K562 (cell line): ENCODE results near the gene CCDC3. TPM values are rescaled to one million over a fixed set of nuclear protein-coding genes. Genes with fewer than 3 reads are reported as not detected.
A peak's percentile ranks its signal among the peaks of the same experiment; 100 is the strongest.

Experiments
- ATAC-seq: fragments of 200-7000 bp; cut with Tn5 transposase; 3 replicates; pipeline ENCODE4 v1.9.1; 2020; ENCODE audit warnings: moderate library complexity
- BruUV-seq: library from RNA; stranded (reverse); fragments of 400-500 nt; replicated peaks from 2 replicates; lab custom pipeline; 2021; lab: Mats Ljungman, UMichigan
- CTCF ChIA-PET: fragments of 300-600 bp; formaldehyde crosslinking; extraction: SDS; loops from one replicate; lab custom pipeline; 2021; ENCODE audit warnings: low intra/inter-chr PET ratio; lab: Yijun Ruan, JAX
- POLR2A ChIA-PET: fragments of 300-600, 350-650 bp; sonication (Branson Sonifier 250); formaldehyde crosslinking; extraction: SDS; loops from one replicate; lab custom pipeline; 2021; ENCODE audit warnings: antibody characterized with exemption, inconsistent platforms; lab: Yijun Ruan, JAX
- DNase-seq, 4 experiments: peaks; one replicate each; pipeline versions ENCODE4 v3.0.0 to v3.0.0-alpha.2; 2011 to 2018; ENCODE audit warnings: low spot score in 3 of 4, mixed read lengths in 3 of 4; ENCODE audit errors: extremely low read depth in 1 of 4
- FAIRE-seq: peaks from 2 replicates; lab custom pipeline; 2011; peaks lifted over from hg19 to GRCh38; lab: Jason Lieb, UNC
- H2AFZ ChIP-seq: 2 replicates; pipeline ENCODE4 v1.6.0; 2011; ENCODE audit warnings: low read depth, low read length, control low read depth, inconsistent platforms
- H3K27ac ChIP-seq: fragments of 200-600 bp; 3 replicates; pipeline ENCODE4 v1.8.0; 2011; ENCODE audit warnings: low read depth, mild to moderate bottlenecking, control low read depth, inconsistent platforms, low read length, moderate library complexity, mixed read lengths; ENCODE audit errors: extremely low read depth
- H3K27me3 ChIP-seq, 2 experiments: fragments of 300-600 bp in 1 of 2; 2 replicates in 1 of 2; 3 replicates in 1 of 2; pipeline versions ENCODE4 v1.6.0 to v1.8.0; 2011; ENCODE audit warnings: inconsistent platforms in 2 of 2, low read length in 2 of 2, mild to moderate bottlenecking in 1 of 2, mixed read lengths in 1 of 2, moderate library complexity in 1 of 2; ENCODE audit not compliant: control insufficient read depth in 2 of 2, insufficient read depth in 2 of 2
- H3K36me3 ChIP-seq: fragments of 300-600 bp; 3 replicates; pipeline ENCODE4 v1.8.0; 2011; ENCODE audit warnings: mild to moderate bottlenecking, low read length, inconsistent platforms; ENCODE audit not compliant: control insufficient read depth, insufficient read depth
- H3K4me1 ChIP-seq, 2 experiments: fragments of 200-600 bp in 1 of 2; replicated peaks in 1 of 2; 2 replicates in 1 of 2; 3 replicates in 1 of 2; pipeline versions ENCODE4 v1.5.1 to v1.8.0; 2011; ENCODE audit warnings: inconsistent platforms in 2 of 2, low read length in 2 of 2, mild to moderate bottlenecking in 1 of 2, mixed read lengths in 1 of 2, moderate library complexity in 1 of 2; ENCODE audit not compliant: control insufficient read depth in 2 of 2, insufficient read depth in 2 of 2
- H3K4me2 ChIP-seq: 2 replicates; pipeline ENCODE4 v1.6.1; 2011; ENCODE audit warnings: low read length, control low read depth, inconsistent platforms, mixed read lengths; ENCODE audit not compliant: insufficient read depth
- H3K4me3 ChIP-seq: fragments of 200-600 bp; sonication (generic), shearing (Covaris generic); 2 replicates; pipeline ENCODE4 v1.5.1; 2016; ENCODE audit warnings: control low read depth, inconsistent platforms
- H3K79me2 ChIP-seq: fragments of 200-600 bp; 3 replicates; pipeline ENCODE4 v1.8.0; 2011; ENCODE audit warnings: low read length, inconsistent platforms; ENCODE audit not compliant: control insufficient read depth, insufficient read depth
- H3K9ac ChIP-seq, 2 experiments: 2 replicates each; pipeline versions ENCODE4 v1.6.0 to v1.6.1; 2011; ENCODE audit warnings: low read depth in 2 of 2, low read length in 2 of 2, control low read depth in 1 of 2, inconsistent platforms in 1 of 2, mild to moderate bottlenecking in 1 of 2, mixed read lengths in 1 of 2; ENCODE audit not compliant: insufficient read depth in 1 of 2
- H3K9me1 ChIP-seq: one replicate; pipeline ENCODE4 v1.6.0; 2011; ENCODE audit warnings: inconsistent platforms, mild to moderate bottlenecking, low read length, moderate library complexity; ENCODE audit not compliant: control insufficient read depth, insufficient read depth
- H3K9me3 ChIP-seq: replicated peaks from 2 replicates; pipeline ENCODE4 v1.5.1; 2011; ENCODE audit warnings: low read depth, low read length, inconsistent platforms; ENCODE audit not compliant: control insufficient read depth, insufficient read depth
- H4K20me1 ChIP-seq: replicated peaks from 2 replicates; pipeline ENCODE4 v1.6.1; 2011; ENCODE audit warnings: low read length, inconsistent platforms, mixed read lengths; ENCODE audit not compliant: control insufficient read depth, insufficient read depth
- RAD51 ChIP-seq: fragments of 450-650 bp; IDR thresholded peaks from 2 replicates; pipeline ENCODE4 v1.7.1; 2016; ENCODE audit warnings: low read depth, mild to moderate bottlenecking, borderline replicate concordance
- RFX1 ChIP-seq: fragments of 450-650 bp; IDR thresholded peaks from 2 replicates; pipeline ENCODE4 v1.6.1; 2016; ENCODE audit warnings: mild to moderate bottlenecking, moderate library complexity
- TFAP4 ChIP-seq: sonication (generic); formaldehyde crosslinking; IDR thresholded peaks from 2 replicates; pipeline ENCODE4 v1.8.0; 2022; ENCODE audit warnings: missing genetic modification reagents, mild to moderate bottlenecking, moderate library complexity, borderline replicate concordance
- WGBS: fragments of 100-300 bp; shearing (Covaris generic); methylation state at CpG from one replicate; pipeline ENCODE4 v1.1.6; 2016; ENCODE audit warnings: low coverage, mixed read lengths; ENCODE audit not compliant: insufficient coverage; ENCODE audit errors: missing lambda C conversion rate; 5-methylcytosine and 5-hydroxymethylcytosine counted together
- in situ Hi-C: fragments of 300-500 bp; cut with MboI; formaldehyde crosslinking; loops from 4 replicates; pipeline ENCODE4 v1.15.0; 2018; ENCODE audit warnings: inconsistent platforms, mixed read lengths
- intact Hi-C: fragments of 100-400 bp; cut with micrococcal nuclease; formaldehyde crosslinking; loops from 2 replicates; pipeline ENCODE4 v1.14.2; 2022
- polyA plus RNA-seq, 8 experiments: library from polyadenylated mRNA; depleted of rRNA in 4 of 8; stranded (reverse) in 5 of 8; unstranded in 3 of 8; fragments of >200 nt; fragmentation: Nextera tagmentation in 2 of 8; fragmentation: Illumina TruSeq in 1 of 8; extraction: Ambion mirVana in 2 of 8; extraction: Trizol in 1 of 8; gene quantifications; 2 replicates each; pipeline versions ENCODE4 v1.2.1 to v1.2.3, GENCODE V29; 2011 to 2014; ENCODE audit warnings: inconsistent platforms in 1 of 8, missing spikeins in 1 of 8
- total RNA-seq, 7 experiments: library from RNA; depleted of rRNA in 6 of 7; stranded (reverse); fragments of >200 nt in 6 of 7; fragmentation: Illumina TruSeq in 2 of 7; extraction: Trizol in 2 of 7; gene quantifications; 2 replicates each; pipeline versions ENCODE4 v1.2.1 to v1.2.3, GENCODE V29; 2011 to 2021; ENCODE audit warnings: low replicate concordance in 1 of 7
- TF ChIP-seq, protein P1 (sequence below): fragments of 450-650 bp; formaldehyde crosslinking; IDR thresholded peaks from 2 replicates; pipeline ENCODE4 v1.4.0; 2020; ENCODE audit warnings: mild to moderate bottlenecking, mixed read lengths

Gene CCDC3
- total and polyA plus RNA-seq, 9 of the 15 experiments (the other 6 are each of a cell fraction or from before 2014, with no cell fraction given) = not detected

- no peak for TF ChIP-seq RFX1
Observed at GRCh38 chr10:12975266-12975665, 26.2 kb downstream of the CCDC3 start (continued).

DNA sequence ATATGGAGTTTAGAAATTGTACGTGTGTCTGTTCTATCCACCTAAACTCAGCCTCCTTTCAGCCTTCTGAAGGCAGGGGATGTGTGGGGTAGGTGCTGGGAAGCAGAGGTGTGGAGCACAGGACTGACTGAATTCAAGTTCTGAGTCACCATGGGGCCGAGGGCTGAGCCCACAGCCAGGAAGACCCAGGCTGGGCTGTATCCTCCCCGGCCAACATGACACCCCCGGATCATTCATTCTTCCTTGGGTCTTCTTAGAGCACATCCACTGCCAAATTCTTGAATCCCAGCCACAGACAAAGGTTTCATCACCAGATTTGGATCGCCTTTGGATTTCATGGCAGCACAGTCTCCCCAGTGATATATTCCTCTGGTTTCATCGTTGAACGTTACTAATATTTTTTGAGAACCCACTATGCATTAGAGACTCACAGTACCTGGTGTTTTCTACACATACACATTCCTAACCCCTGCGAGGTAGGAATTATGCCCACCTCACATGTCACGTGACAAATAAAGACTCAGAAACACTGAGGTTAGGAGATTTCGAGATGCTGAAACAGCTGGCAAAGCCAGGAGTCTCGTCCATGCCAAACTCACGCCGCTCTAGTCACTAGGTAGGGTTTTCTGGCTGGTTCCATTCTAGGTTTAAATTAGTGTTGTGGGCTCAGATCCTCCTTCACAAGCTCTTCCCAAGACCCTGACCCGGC is 26.9 kb downstream of the CCDC3 start:
- no peak overlapping the region for H3K4me3 ChIP-seq
- peaks cover 8 to 29% of the 10 kb centered on the region in 2 experiments for H3K27me3 ChIP-seq
- H3K27ac ChIP-seq = no peak overlapping the region
- no peaks in the 10 kb centered on the region for H3K9me1 ChIP-seq
- H3K4me1 ChIP-seq = no peaks in the 10 kb centered on the region; a peak in 1 of 5 replicates
- DNase-seq = no peak
- no TSS peak for BruUV-seq
- intact Hi-C loops = no loop called here
- peak; percentile 60; the same call in 1 of the 2 replicates for TF ChIP-seq RAD51
- no peak for TF ChIP-seq TFAP4
- TF ChIP-seq, protein P1, sequence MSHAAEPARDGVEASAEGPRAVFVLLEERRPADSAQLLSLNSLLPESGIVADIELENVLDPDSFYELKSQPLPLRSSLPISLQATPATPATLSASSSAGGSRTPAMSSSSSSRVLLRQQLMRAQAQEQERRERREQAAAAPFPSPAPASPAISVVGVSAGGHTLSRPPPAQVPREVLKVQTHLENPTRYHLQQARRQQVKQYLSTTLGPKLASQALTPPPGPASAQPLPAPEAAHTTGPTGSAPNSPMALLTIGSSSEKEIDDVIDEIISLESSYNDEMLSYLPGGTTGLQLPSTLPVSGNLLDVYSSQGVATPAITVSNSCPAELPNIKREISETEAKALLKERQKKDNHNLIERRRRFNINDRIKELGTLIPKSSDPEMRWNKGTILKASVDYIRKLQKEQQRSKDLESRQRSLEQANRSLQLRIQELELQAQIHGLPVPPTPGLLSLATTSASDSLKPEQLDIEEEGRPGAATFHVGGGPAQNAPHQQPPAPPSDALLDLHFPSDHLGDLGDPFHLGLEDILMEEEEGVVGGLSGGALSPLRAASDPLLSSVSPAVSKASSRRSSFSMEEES (CRISPR knock-in tag) = peak; percentile 84
- no peak for FAIRE-seq
- no peak overlapping the region for H3K4me2 ChIP-seq
- no peaks in the 10 kb centered on the region; the same call in 1 of the 2 replicates for H4K20me1 ChIP-seq
- H3K9me3 ChIP-seq = no peaks in the 10 kb centered on the region
- H3K36me3 ChIP-seq = no peaks in the 10 kb centered on the region
- 2% methylated on average over 14 of the region's 14 CpGs for WGBS
- H3K9ac ChIP-seq = no peak overlapping the region
- no peak overlapping the region for H2AFZ ChIP-seq
- ChIA-PET CTCF (no interaction called here), POLR2A (no interaction called here)
- no peaks in the 10 kb centered on the region for H3K79me2 ChIP-seq
- no peak for ATAC-seq
- in situ Hi-C loops = no loop called here
